H1 (cell line): Measurements from ENCODE around the gene NEU2. TPM values are rescaled to one million over a fixed set of nuclear protein-coding genes. Genes with fewer than 3 reads are reported as not detected.

Experiments used
- CTBP2 ChIP-seq: IDR thresholded peaks from 2 replicates; pipeline ENCODE4 v1.7.0; 2011; ENCODE audit warnings: borderline replicate concordance, mild to moderate bottlenecking, moderate library complexity, mixed read lengths, low read length; ENCODE audit not compliant: insufficient read depth, insufficient read length
- EGR1 ChIP-seq: IDR thresholded peaks from 2 replicates; pipeline ENCODE4 v1.6.1; 2011; ENCODE audit warnings: low read depth, low read length, borderline replicate concordance
- KDM1A ChIP-seq: fragments of 200-600, 300-600 bp; sonication (generic); IDR thresholded peaks from 2 replicates; pipeline ENCODE4 v1.7.1; 2016; ENCODE audit warnings: mild to moderate bottlenecking, low read length, borderline replicate concordance
- NANOG ChIP-seq: IDR thresholded peaks from 2 replicates; pipeline ENCODE4 v1.6.1; 2011; ENCODE audit warnings: low read length, low read depth, mild to moderate bottlenecking, inconsistent platforms; ENCODE audit not compliant: insufficient read depth, poor library complexity, severe bottlenecking
- RFX5 ChIP-seq: IDR thresholded peaks from 2 replicates; pipeline ENCODE4 v1.6.1; 2011; ENCODE audit warnings: low read depth, low read length, improper control_type of control experiment, borderline replicate concordance
- SIN3A ChIP-seq, 2 experiments: IDR thresholded peaks in 1 of 2; conservative IDR thresholded peaks in 1 of 2; 2 replicates each; pipeline ENCODE4 v1.6.1; 2011 to 2012; ENCODE audit warnings: low read length in 2 of 2, improper control_type of control experiment in 1 of 2, low read depth in 1 of 2, mild to moderate bottlenecking in 1 of 2
- polyA plus RNA-seq, 7 experiments: library from polyadenylated mRNA; depleted of rRNA in 3 of 7; stranded (reverse) in 5 of 7; unstranded in 2 of 7; fragments of >200 nt in 5 of 7; fragments of 200-250 nt in 2 of 7; gene quantifications; 1 replicate in 5 of 7; 2 replicates in 1 of 7; 4 replicates in 1 of 7; pipeline versions ENCODE4 v1.2.1 to v1.2.3, GENCODE V29; 2011 to 2013; ENCODE audit warnings: missing spikeins in 2 of 7, mixed read lengths in 2 of 7
- total RNA-seq: library from RNA; stranded (reverse); fragmentation: NEBNext Ultra II Directional; extraction: Animal tissue kit (Norgen Biotek cat#: 25700); gene quantifications from 2 replicates; pipeline ENCODE4 v1.2.1, GENCODE V29; 2021
- TF ChIP-seq, protein P1 (sequence below), 3 experiments: IDR thresholded peaks; 1 replicate in 2 of 3; 2 replicates in 1 of 3; pipeline versions ENCODE4 v1.5.1 to v1.6.1; 2011; ENCODE audit warnings: low read length in 3 of 3, mild to moderate bottlenecking in 3 of 3, inconsistent platforms in 2 of 3, low read depth in 1 of 3, moderate library complexity in 1 of 3; ENCODE audit not compliant: insufficient read depth in 1 of 3; ENCODE audit errors: control extremely low read depth in 1 of 3

Gene NEU2
- total and polyA plus RNA-seq, 2 of the 8 experiments (the other 6 are each of a cell fraction or from before 2014, with no cell fraction given) = 0.12 TPM; not detected in 1

DNA sequence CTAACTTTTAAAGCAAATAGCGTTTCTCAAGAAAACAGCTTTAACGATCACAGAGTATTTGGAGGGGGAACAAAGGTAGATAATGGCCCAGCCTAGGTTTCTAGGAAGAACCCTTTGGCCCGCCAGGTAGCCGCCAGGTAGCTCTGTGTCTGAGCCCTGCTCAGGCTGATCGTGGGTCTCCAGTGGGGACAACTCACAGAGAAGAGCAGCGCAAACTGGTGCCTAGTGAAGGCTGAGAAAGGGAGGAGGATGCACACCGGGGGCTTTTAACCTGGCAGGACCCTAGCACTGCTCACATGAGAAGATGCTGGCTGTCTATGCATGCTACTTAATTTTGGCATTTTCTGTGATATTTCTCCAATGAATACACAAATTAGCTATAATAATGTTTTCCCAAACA lies 25.2 kb upstream of the NEU2 start (continued):
- no peak for TF ChIP-seq EGR1
- no peak for TF ChIP-seq SIN3A (conservative IDR thresholded peaks at IDR 0.05 in 1 of 2, IDR thresholded peaks at IDR 0.05 in 1 of 2; ENCODE audit: low read depth in 1 of 2, low read length in 2 of 2)
- no peak for TF ChIP-seq KDM1A
- TF ChIP-seq RFX5 = no peak
- no peak for TF ChIP-seq CTBP2
- no peak for TF ChIP-seq NANOG
- TF ChIP-seq, protein P1, sequence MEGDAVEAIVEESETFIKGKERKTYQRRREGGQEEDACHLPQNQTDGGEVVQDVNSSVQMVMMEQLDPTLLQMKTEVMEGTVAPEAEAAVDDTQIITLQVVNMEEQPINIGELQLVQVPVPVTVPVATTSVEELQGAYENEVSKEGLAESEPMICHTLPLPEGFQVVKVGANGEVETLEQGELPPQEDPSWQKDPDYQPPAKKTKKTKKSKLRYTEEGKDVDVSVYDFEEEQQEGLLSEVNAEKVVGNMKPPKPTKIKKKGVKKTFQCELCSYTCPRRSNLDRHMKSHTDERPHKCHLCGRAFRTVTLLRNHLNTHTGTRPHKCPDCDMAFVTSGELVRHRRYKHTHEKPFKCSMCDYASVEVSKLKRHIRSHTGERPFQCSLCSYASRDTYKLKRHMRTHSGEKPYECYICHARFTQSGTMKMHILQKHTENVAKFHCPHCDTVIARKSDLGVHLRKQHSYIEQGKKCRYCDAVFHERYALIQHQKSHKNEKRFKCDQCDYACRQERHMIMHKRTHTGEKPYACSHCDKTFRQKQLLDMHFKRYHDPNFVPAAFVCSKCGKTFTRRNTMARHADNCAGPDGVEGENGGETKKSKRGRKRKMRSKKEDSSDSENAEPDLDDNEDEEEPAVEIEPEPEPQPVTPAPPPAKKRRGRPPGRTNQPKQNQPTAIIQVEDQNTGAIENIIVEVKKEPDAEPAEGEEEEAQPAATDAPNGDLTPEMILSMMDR (IDR thresholded peaks at IDR 0.05; ENCODE audit: control extremely low read depth in 1 of 3, insufficient read depth in 1 of 3, low read depth in 1 of 3, low read length in 3 of 3) = no peak
